NB4 (cell line): ENCODE data around the gene INSC.
"Not testable (repeated sequence)": the region's sequence is repeated elsewhere in the genome, so short reads cannot be mapped to it uniquely, and the experiment has no call there.

Experiments
- POLR2A ChIP-seq: IDR thresholded peaks from 2 replicates; pipeline ENCODE4 v1.6.1; 2011; ENCODE audit warnings: mild to moderate bottlenecking; ENCODE audit not compliant: insufficient read length; ENCODE audit errors: extremely low read depth
- TF ChIP-seq, protein P1 (sequence below): IDR thresholded peaks from one replicate; pipeline ENCODE4 v1.5.1; 2012; ENCODE audit warnings: low read depth, low read length

DNA sequence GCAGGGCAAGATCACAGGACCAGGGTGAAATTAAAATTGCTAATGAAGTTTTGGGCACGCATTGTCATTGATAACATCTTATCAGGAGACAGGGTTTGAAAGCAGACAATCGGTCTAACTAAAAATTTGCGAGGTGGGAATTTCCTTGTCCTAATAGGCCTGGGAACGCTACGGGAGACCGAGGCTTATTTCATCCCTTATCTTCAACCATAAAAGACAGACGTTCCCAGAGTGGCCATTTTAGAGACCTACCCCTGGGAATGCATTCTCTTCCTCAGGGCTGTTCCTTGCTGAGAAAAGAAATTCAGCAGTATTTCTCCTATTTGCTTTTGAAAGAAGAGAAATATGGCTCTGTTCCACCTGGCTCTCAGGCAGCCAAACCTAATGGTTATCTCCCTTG, 45.0 kb upstream of the INSC start:
- not testable (repeated sequence) for TF ChIP-seq POLR2A
- TF ChIP-seq, protein P1, sequence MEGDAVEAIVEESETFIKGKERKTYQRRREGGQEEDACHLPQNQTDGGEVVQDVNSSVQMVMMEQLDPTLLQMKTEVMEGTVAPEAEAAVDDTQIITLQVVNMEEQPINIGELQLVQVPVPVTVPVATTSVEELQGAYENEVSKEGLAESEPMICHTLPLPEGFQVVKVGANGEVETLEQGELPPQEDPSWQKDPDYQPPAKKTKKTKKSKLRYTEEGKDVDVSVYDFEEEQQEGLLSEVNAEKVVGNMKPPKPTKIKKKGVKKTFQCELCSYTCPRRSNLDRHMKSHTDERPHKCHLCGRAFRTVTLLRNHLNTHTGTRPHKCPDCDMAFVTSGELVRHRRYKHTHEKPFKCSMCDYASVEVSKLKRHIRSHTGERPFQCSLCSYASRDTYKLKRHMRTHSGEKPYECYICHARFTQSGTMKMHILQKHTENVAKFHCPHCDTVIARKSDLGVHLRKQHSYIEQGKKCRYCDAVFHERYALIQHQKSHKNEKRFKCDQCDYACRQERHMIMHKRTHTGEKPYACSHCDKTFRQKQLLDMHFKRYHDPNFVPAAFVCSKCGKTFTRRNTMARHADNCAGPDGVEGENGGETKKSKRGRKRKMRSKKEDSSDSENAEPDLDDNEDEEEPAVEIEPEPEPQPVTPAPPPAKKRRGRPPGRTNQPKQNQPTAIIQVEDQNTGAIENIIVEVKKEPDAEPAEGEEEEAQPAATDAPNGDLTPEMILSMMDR: not testable (repeated sequence)
